Cardiac muscle cell (in vitro differentiated cells and primary cell): ENCODE data around the gene CARD8. TPM values are rescaled to one million over a fixed set of nuclear protein-coding genes. Genes with fewer than 3 reads are reported as not detected.
A peak's percentile ranks its signal among the peaks of the same experiment; 100 is the strongest.
"Not testable (repeated sequence)": the region's sequence is repeated elsewhere in the genome, so short reads cannot be mapped to it uniquely, and the experiment has no call there.

ENCODE experiments used
- DNase-seq, 2 donors: peaks; one replicate each; pipeline versions ENCODE4 v3.0.0 to v3.0.0-alpha.2; 2010 to 2017; ENCODE audit warnings: low read depth in 1 of 2, low spot score in 1 of 2
- H3K27ac ChIP-seq: fragments of 200-600 bp; sonication (generic); 2 replicates; pipeline ENCODE4 v1.5.1; 2016
- H3K27me3 ChIP-seq: fragments of 200-600 bp; sonication (generic); 2 replicates; pipeline ENCODE4 v1.6.0; 2016; ENCODE audit warnings: control low read depth
- H3K36me3 ChIP-seq: fragments of 200-600 bp; sonication (generic); 2 replicates; pipeline ENCODE4 v1.5.1; 2016; ENCODE audit warnings: control low read depth
- H3K4me1 ChIP-seq: fragments of 200-600 bp; sonication (generic); 2 replicates; pipeline ENCODE4 v1.8.1; 2017; ENCODE audit warnings: low read depth, mild to moderate bottlenecking, mixed run types
- H3K4me3 ChIP-seq: fragments of 200-600 bp; sonication (generic); 2 replicates; pipeline ENCODE4 v1.5.1; 2016; ENCODE audit warnings: mild to moderate bottlenecking
- H3K9me3 ChIP-seq: fragments of 200-600 bp; sonication (generic); 2 replicates; pipeline ENCODE4 v1.5.1; 2017; ENCODE audit warnings: low read depth, mild to moderate bottlenecking, control low read depth
- polyA plus RNA-seq: library from polyadenylated mRNA; unstranded; fragments of >200 nt; fragmentation: Nextera tagmentation; extraction: Ambion mirVana; gene quantifications from 2 replicates; pipeline ENCODE4 v1.2.1, GENCODE V29; 2016
- total RNA-seq: library from RNA; depleted of rRNA; stranded (reverse); fragments of >200 nt; gene quantifications from 2 replicates; pipeline ENCODE4 v1.2.3, GENCODE V29; 2016
- TF ChIP-seq, protein P1 (sequence below): IDR thresholded peaks from 2 replicates; pipeline ENCODE4 v1.5.1; 2012; ENCODE audit warnings: low read depth, mild to moderate bottlenecking, low read length

CARD8 gene
- total and polyA plus RNA-seq, 2 experiments from 2014 or later: 19.1 to 57.6 TPM

DNA sequence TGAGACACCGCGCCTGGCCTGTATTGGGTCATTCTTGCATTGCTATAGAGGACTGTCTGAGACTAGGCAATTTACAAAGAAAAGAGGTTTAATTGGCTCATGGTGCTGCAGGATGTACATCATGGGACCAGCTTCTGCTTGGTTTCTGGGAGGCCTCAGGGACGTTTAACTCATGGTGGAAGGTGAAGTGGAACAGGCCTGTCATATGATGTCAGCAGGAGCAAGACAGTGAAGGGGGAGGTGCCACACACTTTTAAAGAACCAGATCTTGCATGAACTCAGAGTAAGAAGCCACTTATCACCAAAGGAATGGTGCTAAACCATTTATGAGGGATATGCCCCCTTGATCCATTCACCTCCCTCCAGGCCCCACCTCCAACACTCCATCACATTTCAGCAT, 18.7 kb downstream of the CARD8 start:
- H3K4me1 ChIP-seq: no peaks in the 10 kb centered on the region
- DNase-seq: no peak
- H3K36me3 ChIP-seq: peaks cover 11% of the 10 kb centered on the region
- no peak overlapping the region for H3K27ac ChIP-seq
- TF ChIP-seq, protein P1, sequence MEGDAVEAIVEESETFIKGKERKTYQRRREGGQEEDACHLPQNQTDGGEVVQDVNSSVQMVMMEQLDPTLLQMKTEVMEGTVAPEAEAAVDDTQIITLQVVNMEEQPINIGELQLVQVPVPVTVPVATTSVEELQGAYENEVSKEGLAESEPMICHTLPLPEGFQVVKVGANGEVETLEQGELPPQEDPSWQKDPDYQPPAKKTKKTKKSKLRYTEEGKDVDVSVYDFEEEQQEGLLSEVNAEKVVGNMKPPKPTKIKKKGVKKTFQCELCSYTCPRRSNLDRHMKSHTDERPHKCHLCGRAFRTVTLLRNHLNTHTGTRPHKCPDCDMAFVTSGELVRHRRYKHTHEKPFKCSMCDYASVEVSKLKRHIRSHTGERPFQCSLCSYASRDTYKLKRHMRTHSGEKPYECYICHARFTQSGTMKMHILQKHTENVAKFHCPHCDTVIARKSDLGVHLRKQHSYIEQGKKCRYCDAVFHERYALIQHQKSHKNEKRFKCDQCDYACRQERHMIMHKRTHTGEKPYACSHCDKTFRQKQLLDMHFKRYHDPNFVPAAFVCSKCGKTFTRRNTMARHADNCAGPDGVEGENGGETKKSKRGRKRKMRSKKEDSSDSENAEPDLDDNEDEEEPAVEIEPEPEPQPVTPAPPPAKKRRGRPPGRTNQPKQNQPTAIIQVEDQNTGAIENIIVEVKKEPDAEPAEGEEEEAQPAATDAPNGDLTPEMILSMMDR: no peak
- H3K9me3 ChIP-seq: no peaks in the 10 kb centered on the region
- no peak overlapping the region for H3K4me3 ChIP-seq
- no peaks in the 10 kb centered on the region for H3K27me3 ChIP-seq

- DNase-seq: no peak
- TF ChIP-seq, protein P1: no peak
- peaks cover 24% of the 10 kb centered on the region for H3K36me3 ChIP-seq
Observed at GRCh38 chr19:48230555-48231129, 25.1 kb downstream of the CARD8 start.

GRCh38 chr19:48221628-48222027, 34.1 kb downstream of the CARD8 start:
- no peaks in the 10 kb centered on the region for H3K9me3 ChIP-seq
- TF ChIP-seq, protein P1: no peak
- H3K36me3 ChIP-seq: peaks cover 4% of the 10 kb centered on the region
- no peak overlapping the region for H3K4me3 ChIP-seq
- no peaks in the 10 kb centered on the region for H3K4me1 ChIP-seq
- no peak overlapping the region for H3K27ac ChIP-seq
- H3K27me3 ChIP-seq: no peaks in the 10 kb centered on the region
- DNase-seq: no peak

More at GRCh38 chr19:48230555-48231129, 25.1 kb downstream of the CARD8 start:
- no peak overlapping the region for H3K4me3 ChIP-seq
- no peak overlapping the region for H3K27ac ChIP-seq
- H3K9me3 ChIP-seq: no peaks in the 10 kb centered on the region
- no peaks in the 10 kb centered on the region for H3K4me1 ChIP-seq
- H3K27me3 ChIP-seq: no peaks in the 10 kb centered on the region

DNA sequence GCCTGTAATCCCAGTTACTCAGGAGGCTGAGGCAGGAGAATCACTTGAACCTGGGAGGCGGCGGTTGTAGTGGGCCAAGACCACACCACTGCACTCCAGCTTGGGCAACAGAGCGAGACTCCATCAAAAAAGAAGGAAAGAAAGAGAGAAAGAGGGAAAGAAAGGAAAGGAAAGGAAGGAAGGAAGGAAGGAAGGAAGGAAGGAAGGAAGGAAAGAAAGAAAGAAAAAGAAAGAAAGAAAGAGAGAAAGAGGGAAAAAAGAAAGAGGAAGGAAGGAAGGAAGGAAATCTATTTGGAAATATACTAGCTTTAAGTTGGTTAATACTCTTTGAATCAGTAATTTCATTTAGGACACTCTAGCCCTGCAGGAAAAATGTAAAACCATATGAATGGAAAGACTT, 34.9 kb downstream of the CARD8 start:
- not testable (repeated sequence) for H3K9me3 ChIP-seq, DNase-seq, H3K27me3 ChIP-seq, H3K4me1 ChIP-seq, H3K27ac ChIP-seq, H3K36me3 ChIP-seq, H3K4me3 ChIP-seq

- Histone ChIP-seq H3K9me3 (no peaks in the 10 kb centered on the region), H3K4me3 (no peak overlapping the region), H3K36me3 (peaks cover 4% of the 10 kb centered on the region), H3K27ac (no peak overlapping the region), H3K27me3 (no peaks in the 10 kb centered on the region), H3K4me1 (no peaks in the 10 kb centered on the region)
- TF ChIP-seq, protein P1: no peak
- DNase-seq: peak in 1 of 2 donors; percentile 58
Observed at GRCh38 chr19:48218997-48219396, 36.7 kb downstream of the CARD8 start.

DNA sequence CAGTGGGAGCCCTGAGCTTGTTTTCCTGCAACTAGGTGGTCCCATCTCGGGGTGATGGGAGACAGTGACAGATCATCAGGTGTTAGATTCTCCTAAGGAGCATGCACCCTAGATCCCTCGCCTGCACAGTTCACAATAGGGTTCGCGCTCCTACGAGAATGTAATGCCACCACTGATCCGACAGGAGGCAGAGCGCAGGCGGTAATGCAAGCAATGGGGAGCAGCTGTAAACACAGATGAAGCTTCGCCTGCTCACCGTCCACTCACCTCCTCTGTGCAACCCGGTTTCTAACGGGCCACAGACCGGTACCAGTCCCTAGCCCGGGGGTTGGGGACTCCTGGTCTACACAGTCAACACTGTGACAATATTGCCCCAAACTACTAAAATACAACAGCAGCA, 38.8 kb downstream of the CARD8 start:
- no peaks in the 10 kb centered on the region for H3K27me3 ChIP-seq
- H3K9me3 ChIP-seq: no peaks in the 10 kb centered on the region
- H3K4me3 ChIP-seq: no peak overlapping the region
- no peak for DNase-seq
- peaks cover 4% of the 10 kb centered on the region for H3K36me3 ChIP-seq
- TF ChIP-seq, protein P1: no peak
- H3K27ac ChIP-seq: no peak overlapping the region
- H3K4me1 ChIP-seq: no peaks in the 10 kb centered on the region
